GM12878 (cell line): ENCODE data around the gene ARHGEF7. TPM values are rescaled to one million over a fixed set of nuclear protein-coding genes. Genes with fewer than 3 reads are reported as not detected.

Source experiments
- ATAC-seq: fragments of 200-7000 bp; cut with Tn5 transposase; 3 replicates; pipeline ENCODE4 v1.9.1; 2020; ENCODE audit warnings: mild to moderate bottlenecking, moderate library complexity
- BruUV-seq: library from RNA; stranded (reverse); fragments of 400-500 nt; replicated peaks from 2 replicates; lab custom pipeline; 2021; lab: Mats Ljungman, UMichigan
- CTCF ChIA-PET: fragments of 300-600 bp; sonication (Branson Sonifier 250); formaldehyde crosslinking; extraction: SDS; loops from one replicate; lab custom pipeline; 2021; ENCODE audit warnings: inconsistent platforms; lab: Yijun Ruan, JAX
- POLR2A ChIA-PET: fragments of 350-600 bp; formaldehyde crosslinking; extraction: SDS; loops from one replicate; lab custom pipeline; 2021; ENCODE audit warnings: inconsistent platforms; lab: Charles Lee
- RAD21 ChIA-PET: fragments of 300-600 bp; sonication (Branson Sonifier 250); formaldehyde crosslinking; loops from one replicate; lab custom pipeline; 2023; ENCODE audit warnings: antibody characterized with exemption; ENCODE audit not compliant: unreplicated experiment; lab: Charles Lee
- SMC1A ChIA-PET: fragments of 300-600 bp; sonication (Branson Sonifier 250); formaldehyde crosslinking; loops from one replicate; lab custom pipeline; 2023; ENCODE audit not compliant: unreplicated experiment, uncharacterized antibody; lab: Charles Lee
- DNase-seq: peaks from one replicate; pipeline ENCODE4 v3.0.0-alpha.2; 2011; ENCODE audit warnings: low read depth, low spot score
- FAIRE-seq: peaks from 3 replicates; lab custom pipeline; 2011; peaks lifted over from hg19 to GRCh38; lab: Jason Lieb, UNC
- H2AFZ ChIP-seq: 2 replicates; pipeline ENCODE4 v1.6.0; 2011; ENCODE audit warnings: low read depth, low read length, control low read depth; ENCODE audit not compliant: control insufficient read depth
- H3K27ac ChIP-seq: 2 replicates; pipeline ENCODE4 v1.5.1; 2011; ENCODE audit warnings: control low read depth; ENCODE audit not compliant: control insufficient read depth, insufficient read depth
- H3K27me3 ChIP-seq, 2 experiments: replicated peaks in 1 of 2; 2 replicates each; pipeline versions ENCODE4 v1.6.0 to v1.6.1; 2011; ENCODE audit warnings: low read length in 1 of 2; ENCODE audit not compliant: control insufficient read depth in 2 of 2, insufficient read depth in 2 of 2
- H3K36me3 ChIP-seq, 2 experiments: 2 replicates each; pipeline ENCODE4 v1.5.1; 2011; ENCODE audit warnings: low read length in 1 of 2; ENCODE audit not compliant: control insufficient read depth in 2 of 2, insufficient read depth in 2 of 2
- H3K4me1 ChIP-seq: 2 replicates; pipeline ENCODE4 v1.6.1; 2011; ENCODE audit warnings: mild to moderate bottlenecking, low read length, moderate library complexity, mixed read lengths; ENCODE audit not compliant: control insufficient read depth, insufficient read depth
- H3K4me2 ChIP-seq: 2 replicates; pipeline ENCODE4 v1.6.0; 2011; ENCODE audit warnings: control low read depth; ENCODE audit not compliant: control insufficient read depth, insufficient read depth
- H3K4me3 ChIP-seq: fragments of 200-600 bp; sonication (generic); 2 replicates; pipeline ENCODE4 v1.5.1; 2016
- H3K79me2 ChIP-seq: 2 replicates; pipeline ENCODE4 v1.6.0; 2011; ENCODE audit warnings: low read length; ENCODE audit not compliant: control insufficient read depth, insufficient read depth
- H3K9ac ChIP-seq: 2 replicates; pipeline ENCODE4 v1.8.0; 2011; ENCODE audit warnings: low read length, control low read depth, mixed read lengths; ENCODE audit not compliant: control insufficient read depth, insufficient read depth
- H3K9me3 ChIP-seq: replicated peaks from 3 replicates; pipeline ENCODE4 v1.5.1; 2011; ENCODE audit warnings: mild to moderate bottlenecking, low read length; ENCODE audit not compliant: control insufficient read depth, insufficient read depth
- H4K20me1 ChIP-seq: 2 replicates; pipeline ENCODE4 v1.6.0; 2011; ENCODE audit not compliant: control insufficient read depth, insufficient read depth
- EP300 ChIP-seq, 2 experiments: fragments of 150-350 bp in 1 of 2; IDR thresholded peaks; 2 replicates each; pipeline ENCODE4 v1.6.1; 2011 to 2012; ENCODE audit warnings: low read depth in 2 of 2, low read length in 2 of 2, borderline replicate concordance in 1 of 2, improper control_type of control experiment in 1 of 2, inconsistent platforms in 1 of 2; ENCODE audit not compliant: control insufficient read depth in 1 of 2
- FOXK2 ChIP-seq: fragments of 450-650 bp; IDR thresholded peaks from 2 replicates; pipeline ENCODE4 v1.6.1; 2017; ENCODE audit warnings: mild to moderate bottlenecking, moderate library complexity
- HCFC1 ChIP-seq: fragments of 150-350 bp; IDR thresholded peaks from 2 replicates; pipeline ENCODE4 v1.6.1; 2014; ENCODE audit warnings: low read length
- IKZF1 ChIP-seq: fragments of 450-650 bp; conservative IDR thresholded peaks from 2 replicates; pipeline ENCODE4 v1.6.1; 2017; ENCODE audit warnings: antibody characterized with exemption, mild to moderate bottlenecking
- MTA3 ChIP-seq: IDR thresholded peaks from 2 replicates; pipeline ENCODE4 v1.6.1; 2012; ENCODE audit warnings: low read length, inconsistent platforms, borderline replicate concordance
- NFIC ChIP-seq: IDR thresholded peaks from 2 replicates; pipeline ENCODE4 v1.6.1; 2012; ENCODE audit warnings: low read depth, mild to moderate bottlenecking, inconsistent platforms, low read length, moderate library complexity
- NFYA ChIP-seq: IDR thresholded peaks from 2 replicates; pipeline ENCODE4 v1.6.1; 2011; ENCODE audit warnings: low read depth, mild to moderate bottlenecking, low read length, improper control_type of control experiment, borderline replicate concordance
- NR2C1 ChIP-seq: fragments of 450-650 bp; IDR thresholded peaks from 2 replicates; pipeline ENCODE4 v1.6.1; 2017; ENCODE audit warnings: antibody characterized with exemption, mild to moderate bottlenecking, moderate library complexity
- NR2F1 ChIP-seq: fragments of 450-650 bp; conservative IDR thresholded peaks from 2 replicates; pipeline ENCODE4 v1.6.1; 2017; ENCODE audit warnings: mild to moderate bottlenecking
- SIN3A ChIP-seq: IDR thresholded peaks from 2 replicates; pipeline ENCODE4 v1.6.1; 2012; ENCODE audit warnings: low read depth, low read length, improper control_type of control experiment
- SMC3 ChIP-seq: IDR thresholded peaks from 2 replicates; pipeline ENCODE4 v1.6.1; 2011; ENCODE audit warnings: low read length, improper control_type of control experiment, borderline replicate concordance
- SP1 ChIP-seq: IDR thresholded peaks from one replicate; pipeline ENCODE4 v1.6.1; 2011; ENCODE audit warnings: low read depth, low read length
- ZBED1 ChIP-seq: IDR thresholded peaks from 2 replicates; pipeline ENCODE4 v1.6.1; 2016; ENCODE audit warnings: borderline replicate concordance
- WGBS: methylation state at CpG from one replicate; pipeline ENCODE4 v1.1.6; 2016; ENCODE audit warnings: low lambda C conversion rate; ENCODE audit not compliant: insufficient replicate concordance, insufficient coverage; ENCODE audit errors: missing lambda C conversion rate; 5-methylcytosine and 5-hydroxymethylcytosine counted together
- in situ Hi-C: fragments of 300-500 bp; cut with MboI; formaldehyde crosslinking; loops from 9 replicates; pipeline ENCODE4 v1.14.3; 2018; ENCODE audit warnings: mixed read lengths
- intact Hi-C: fragments of 100-400 bp; cut with micrococcal nuclease; formaldehyde crosslinking; loops from one replicate; pipeline ENCODE4 v1.14.2; 2022; ENCODE audit not compliant: unreplicated experiment
- polyA plus RNA-seq, 11 experiments: library from polyadenylated mRNA; depleted of rRNA in 4 of 11; unstranded in 6 of 11; stranded (reverse) in 5 of 11; fragments of >200 nt; fragmentation: Nextera tagmentation in 4 of 11; fragmentation: Illumina TruSeq in 1 of 11; extraction: Ambion mirVana in 4 of 11; extraction: Trizol in 1 of 11; gene quantifications; 1 replicate in 1 of 11; 2 replicates in 10 of 11; pipeline versions ENCODE4 v1.2.1 to v1.2.3, GENCODE V29; 2011 to 2016; ENCODE audit warnings: inconsistent platforms in 2 of 11, missing spikeins in 2 of 11, low read depth in 1 of 11
- total RNA-seq, 4 experiments: library from RNA; depleted of rRNA in 3 of 4; stranded (reverse); fragments of >200 nt in 3 of 4; fragmentation: Illumina TruSeq in 1 of 4; extraction: Trizol in 1 of 4; gene quantifications; 2 replicates each; pipeline versions ENCODE4 v1.2.1 to v1.2.3, GENCODE V29; 2013 to 2021

ARHGEF7 gene
- total and polyA plus RNA-seq, 10 of the 15 experiments (the other 5 are each of a cell fraction or from before 2014, with no cell fraction given), result 4.7 to 65.5 (median 36.6) TPM

GRCh38 chr13:111304603-111305289 lies 189.6 kb downstream of the ARHGEF7 start:
- BruUV-seq, result no TSS peak
- Histone ChIP-seq H3K9ac (peak overlapping the region; percentile 37), H3K27ac (peak overlapping the region; percentile 84), H3K79me2 (no peaks in the 10 kb centered on the region), H3K36me3 (peaks cover 11 to 42% of the 10 kb centered on the region in 2 experiments), H3K4me1 (peaks cover 19% of the 10 kb centered on the region), H4K20me1 (no peaks in the 10 kb centered on the region), H3K27me3 (no peaks in the 10 kb centered on the region), H3K4me2 (peak overlapping the region; percentile 78), H3K4me3 (no peak overlapping the region; the same call in 1 of the 2 replicates), H2AFZ (no peak overlapping the region), H3K9me3 (no peaks in the 10 kb centered on the region; the same call in 2 of the 3 replicates)
- SMC1A ChIA-PET, result no interaction called here
- POLR2A ChIA-PET, result interaction anchor here (0.6 kb wide), 1 partner anchor 98 kb away, joined by 3 read pairs; no protein-coding TSS in a partner anchor
- DNase-seq (no peak), ATAC-seq (peak; percentile 71), FAIRE-seq (no peak)
- WGBS, result 74% methylated on average over 20 of the region's 20 CpGs
- intact Hi-C loops (no loop called here), in situ Hi-C loops (no loop called here)
- CTCF ChIA-PET, result interaction anchor here (0.7 kb wide), 1 partner anchor 135 kb away, joined by 3 read pairs; no protein-coding TSS in a partner anchor
- RAD21 ChIA-PET, result interaction anchor here (0.8 kb wide), 1 partner anchor 237 kb away, joined by 3 read pairs; no protein-coding TSS in a partner anchor
- TF ChIP-seq SP1 (no peak), ZBED1 (no peak), FOXK2 (no peak), SIN3A (no peak), MTA3 (no peak), SMC3 (no peak), NR2F1 (no peak), NR2C1 (no peak), EP300 (IDR thresholded peaks at IDR 0.05; ENCODE audit: borderline replicate concordance in 1 of 2, control insufficient read depth in 1 of 2, low read depth in 2 of 2, low read length in 2 of 2) (no peak), NFYA (no peak), NFIC (no peak), IKZF1 (no peak), HCFC1 (no peak)
